ENCODE data around the gene HSFX2. TPM values are rescaled to one million over a fixed set of nuclear protein-coding genes. Genes with fewer than 3 reads are reported as not detected.

HSFX2 gene
- total RNA-seq, 2 experiments from 2014 or later: not detected

GRCh38 chrX:149570668-149571067, 24.4 kb downstream of the HSFX2 start:
- H3K4me3 Mint-ChIP-seq: no peak overlapping the region
- intact Hi-C loops (cut with DNase I, micrococcal nuclease): no loop called here
- Histone ChIP-seq H3K4me3 (ENCODE audit: low read length) (no peak overlapping the region), H3K9me3 (ENCODE audit: control insufficient read depth in 1 of 2, insufficient read depth in 1 of 2, low read length in 2 of 2) (no peaks in the 10 kb centered on the region), H3K4me1 (ENCODE audit: insufficient read depth, low read length) (no peaks in the 10 kb centered on the region), H3K36me3 (ENCODE audit: insufficient read depth, low read length) (no peaks in the 10 kb centered on the region), H3K27me3 (ENCODE audit: control insufficient read depth in 1 of 2, insufficient read depth in 2 of 2, low read length in 2 of 2) (no peaks in the 10 kb centered on the region), H3K27ac (ENCODE audit: low read depth in 1 of 2, low read length in 2 of 2) (no peak overlapping the region)
- DNase-seq (no peak), ATAC-seq (ENCODE audit: poor library complexity) (no peak)
- H3K36me3 Mint-ChIP-seq (ENCODE audit: low read depth): no peaks in the 10 kb centered on the region
- no peaks in the 10 kb centered on the region for H3K9me3 Mint-ChIP-seq
- H3K4me1 Mint-ChIP-seq (ENCODE audit: low read depth): no peaks in the 10 kb centered on the region
- CTCF ChIA-PET: no interaction called here
- POLR2A ChIA-PET: no interaction called here
- H3K27ac Mint-ChIP-seq: no peak overlapping the region
- H3K27me3 Mint-ChIP-seq: no peaks in the 10 kb centered on the region
- TF ChIP-seq, protein P1, sequence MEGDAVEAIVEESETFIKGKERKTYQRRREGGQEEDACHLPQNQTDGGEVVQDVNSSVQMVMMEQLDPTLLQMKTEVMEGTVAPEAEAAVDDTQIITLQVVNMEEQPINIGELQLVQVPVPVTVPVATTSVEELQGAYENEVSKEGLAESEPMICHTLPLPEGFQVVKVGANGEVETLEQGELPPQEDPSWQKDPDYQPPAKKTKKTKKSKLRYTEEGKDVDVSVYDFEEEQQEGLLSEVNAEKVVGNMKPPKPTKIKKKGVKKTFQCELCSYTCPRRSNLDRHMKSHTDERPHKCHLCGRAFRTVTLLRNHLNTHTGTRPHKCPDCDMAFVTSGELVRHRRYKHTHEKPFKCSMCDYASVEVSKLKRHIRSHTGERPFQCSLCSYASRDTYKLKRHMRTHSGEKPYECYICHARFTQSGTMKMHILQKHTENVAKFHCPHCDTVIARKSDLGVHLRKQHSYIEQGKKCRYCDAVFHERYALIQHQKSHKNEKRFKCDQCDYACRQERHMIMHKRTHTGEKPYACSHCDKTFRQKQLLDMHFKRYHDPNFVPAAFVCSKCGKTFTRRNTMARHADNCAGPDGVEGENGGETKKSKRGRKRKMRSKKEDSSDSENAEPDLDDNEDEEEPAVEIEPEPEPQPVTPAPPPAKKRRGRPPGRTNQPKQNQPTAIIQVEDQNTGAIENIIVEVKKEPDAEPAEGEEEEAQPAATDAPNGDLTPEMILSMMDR (IDR thresholded peaks at IDR 0.05): no peak

DNA sequence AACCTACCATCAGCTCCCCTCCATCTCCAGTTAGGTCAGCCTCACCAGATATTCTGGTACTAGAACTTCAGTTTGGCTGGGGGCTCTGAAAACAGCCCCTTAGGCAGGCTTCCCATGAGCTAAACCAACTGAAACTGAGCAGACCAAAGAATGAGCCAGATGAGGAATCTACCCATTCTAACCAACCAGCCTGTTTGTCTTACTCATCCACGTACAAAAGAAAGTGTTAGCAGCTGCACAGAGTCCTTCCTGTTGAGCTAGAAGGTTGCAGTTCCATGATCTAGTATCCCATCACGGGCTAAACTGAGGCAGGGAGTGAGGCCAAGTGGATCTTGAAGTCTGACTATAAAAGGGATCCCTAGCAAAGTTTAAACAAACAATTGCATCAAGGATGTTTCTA, 25.3 kb downstream of the HSFX2 start:
- intact Hi-C loops (cut with DNase I, micrococcal nuclease): no loop called here
- Mint-ChIP-seq H3K4me1 (ENCODE audit: low read depth) (no peaks in the 10 kb centered on the region), H3K27me3 (no peaks in the 10 kb centered on the region), H3K9me3 (no peaks in the 10 kb centered on the region), H3K27ac (no peak overlapping the region), H3K4me3 (no peak overlapping the region), H3K36me3 (ENCODE audit: low read depth) (no peaks in the 10 kb centered on the region)
- ATAC-seq (ENCODE audit: poor library complexity): no peak
- Histone ChIP-seq H3K4me3 (ENCODE audit: low read length) (no peak overlapping the region), H3K27ac (ENCODE audit: low read depth in 1 of 2, low read length in 2 of 2) (no peak overlapping the region), H3K27me3 (ENCODE audit: control insufficient read depth in 1 of 2, insufficient read depth in 2 of 2, low read length in 2 of 2) (no peaks in the 10 kb centered on the region), H3K9me3 (ENCODE audit: control insufficient read depth in 1 of 2, insufficient read depth in 1 of 2, low read length in 2 of 2) (no peaks in the 10 kb centered on the region), H3K4me1 (ENCODE audit: insufficient read depth, low read length) (no peaks in the 10 kb centered on the region), H3K36me3 (ENCODE audit: insufficient read depth, low read length) (no peaks in the 10 kb centered on the region)
- POLR2A ChIA-PET: no interaction called here
- CTCF ChIA-PET: no interaction called here
- DNase-seq: no peak
- TF ChIP-seq, protein P1 (IDR thresholded peaks at IDR 0.05): no peak

GRCh38 chrX:149568701-149569296, 26.3 kb downstream of the HSFX2 start:
- ChIA-PET CTCF (no interaction called here), POLR2A (no interaction called here)
- Histone ChIP-seq H3K27ac (ENCODE audit: low read depth in 1 of 2, low read length in 2 of 2) (no peak overlapping the region), H3K9me3 (ENCODE audit: control insufficient read depth in 1 of 2, insufficient read depth in 1 of 2, low read length in 2 of 2) (no peaks in the 10 kb centered on the region), H3K27me3 (ENCODE audit: control insufficient read depth in 1 of 2, insufficient read depth in 2 of 2, low read length in 2 of 2) (no peaks in the 10 kb centered on the region), H3K4me3 (ENCODE audit: low read length) (no peak overlapping the region), H3K36me3 (ENCODE audit: insufficient read depth, low read length) (no peaks in the 10 kb centered on the region), H3K4me1 (ENCODE audit: insufficient read depth, low read length) (no peaks in the 10 kb centered on the region)
- Mint-ChIP-seq H3K4me3 (no peak overlapping the region), H3K4me1 (ENCODE audit: low read depth) (no peaks in the 10 kb centered on the region), H3K27ac (no peak overlapping the region), H3K9me3 (no peaks in the 10 kb centered on the region), H3K27me3 (no peaks in the 10 kb centered on the region), H3K36me3 (ENCODE audit: low read depth) (no peaks in the 10 kb centered on the region)
- DNase-seq (no peak), ATAC-seq (ENCODE audit: poor library complexity) (no peak)
- intact Hi-C loops (cut with DNase I, micrococcal nuclease): no loop called here
- TF ChIP-seq, protein P1 (IDR thresholded peaks at IDR 0.05): no peak
